Measurements from ENCODE around the gene KIAA1755. TPM values are rescaled to one million over a fixed set of nuclear protein-coding genes. Genes with fewer than 3 reads are reported as not detected.

KIAA1755 gene
- total RNA-seq, 1 donor from 2014 or later, result 1.1 TPM

DNA sequence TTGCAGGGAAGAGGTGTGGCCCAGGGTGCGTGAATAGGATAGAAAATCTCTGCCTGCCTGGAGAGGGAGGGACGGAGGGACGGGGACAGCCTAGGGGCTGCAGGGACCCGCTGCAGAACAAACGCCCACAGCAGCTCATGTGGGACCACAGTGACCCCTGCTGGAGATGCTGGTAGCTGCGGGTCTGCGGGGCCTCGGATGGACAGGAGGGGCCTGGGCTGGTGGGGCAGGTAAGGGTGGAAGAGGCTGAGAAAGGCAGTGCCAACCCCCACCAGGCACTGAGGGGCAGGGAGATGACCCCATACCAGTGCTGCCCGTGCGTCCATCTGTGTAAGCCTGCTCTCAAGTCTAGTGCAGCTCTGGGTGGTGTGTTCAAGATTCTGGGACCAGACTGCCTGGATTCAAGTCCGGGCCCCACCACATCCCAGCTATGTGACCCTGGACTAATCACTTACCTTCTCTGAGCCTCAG, 39.4 kb downstream of the KIAA1755 start:
- peaks cover 36% of the 10 kb centered on the region for H3K4me1 ChIP-seq (ENCODE audit: insufficient read depth, low read length)
- Mint-ChIP-seq H3K27me3 (ENCODE audit: low read depth, unreplicated experiment) (peaks cover 10% of the 10 kb centered on the region), H3K4me3 (ENCODE audit: unreplicated experiment) (no peak overlapping the region), H3K9me3 (ENCODE audit: unreplicated experiment) (no peaks in the 10 kb centered on the region), H3K4me1 (ENCODE audit: low read depth, unreplicated experiment) (peaks cover 24% of the 10 kb centered on the region), H3K27ac (ENCODE audit: unreplicated experiment) (peak overlapping the region; percentile 58), H3K36me3 (ENCODE audit: low read depth, unreplicated experiment) (no peaks in the 10 kb centered on the region)
- H3K27me3 ChIP-seq (ENCODE audit: insufficient read depth, low read length), result no peaks in the 10 kb centered on the region
- no peaks in the 10 kb centered on the region for H3K9me3 ChIP-seq (ENCODE audit: insufficient read depth, low read depth, low read length)
- H3K4me2 ChIP-seq (ENCODE audit: low read length), result peak overlapping the region; percentile 42
- no peaks in the 10 kb centered on the region for H4K20me1 ChIP-seq (ENCODE audit: insufficient read depth, low read length)
- H3K27ac ChIP-seq (ENCODE audit: low read depth, low read length), result no peak overlapping the region
- no peak overlapping the region for H3K4me3 ChIP-seq (ENCODE audit: insufficient read depth, low read depth, low read length)
- H3K36me3 ChIP-seq (ENCODE audit: insufficient read depth, low read length), result peaks cover 2% of the 10 kb centered on the region
- TF ChIP-seq CTCF (IDR thresholded peaks at IDR 0.05; ENCODE audit: insufficient read depth, low read depth, low read length), result peak; percentile 76
- TF ChIP-seq EZH2 (IDR thresholded peaks at IDR 0.05; ENCODE audit: insufficient read depth, low read length), result no peak
- FAIRE-seq (no peak), DNase-seq (ENCODE audit: low read depth) (peak; percentile 16)
- no peaks in the 10 kb centered on the region for H3K79me2 ChIP-seq (ENCODE audit: insufficient read depth, low read length)
- H3K9ac ChIP-seq (ENCODE audit: low read length), result no peak overlapping the region
- H2AFZ ChIP-seq (ENCODE audit: low read depth, low read length), result no peak overlapping the region

DNA sequence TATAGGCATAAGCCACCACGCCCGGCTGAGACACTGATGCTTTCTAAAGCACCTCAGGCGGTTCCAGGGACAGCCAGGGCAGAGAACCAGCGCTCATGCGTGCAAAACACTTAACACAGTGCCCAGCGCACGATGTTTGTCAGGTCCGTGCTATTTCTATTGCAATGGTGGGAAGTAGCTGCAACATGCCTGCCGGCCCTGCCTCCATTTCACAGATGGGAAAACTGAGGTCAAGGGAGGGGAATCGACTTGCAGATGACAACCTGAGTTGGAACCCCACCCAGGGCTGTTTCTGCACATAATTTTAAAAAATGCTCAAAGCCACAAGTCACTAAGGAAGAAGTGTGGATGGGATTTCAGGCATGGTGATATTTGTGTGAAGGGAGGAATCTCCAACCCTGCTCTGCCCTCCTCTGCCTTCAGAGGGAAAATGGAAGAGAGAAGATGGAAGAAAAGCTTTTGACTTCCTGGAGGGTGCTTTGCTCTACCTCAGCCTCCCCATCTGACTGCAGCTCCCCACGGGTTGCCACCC, 39.9 kb downstream of the KIAA1755 start:
- Mint-ChIP-seq H3K4me3 (ENCODE audit: unreplicated experiment) (no peak overlapping the region), H3K36me3 (ENCODE audit: low read depth, unreplicated experiment) (no peaks in the 10 kb centered on the region), H3K9me3 (ENCODE audit: unreplicated experiment) (no peaks in the 10 kb centered on the region), H3K27ac (ENCODE audit: unreplicated experiment) (peak overlapping the region; percentile 58), H3K27me3 (ENCODE audit: low read depth, unreplicated experiment) (peaks cover 5% of the 10 kb centered on the region), H3K4me1 (ENCODE audit: low read depth, unreplicated experiment) (peaks cover 24% of the 10 kb centered on the region)
- H2AFZ ChIP-seq (ENCODE audit: low read depth, low read length), result no peak overlapping the region
- H3K9me3 ChIP-seq (ENCODE audit: insufficient read depth, low read depth, low read length), result no peaks in the 10 kb centered on the region
- no peaks in the 10 kb centered on the region for H3K27me3 ChIP-seq (ENCODE audit: insufficient read depth, low read length)
- no peaks in the 10 kb centered on the region for H3K79me2 ChIP-seq (ENCODE audit: insufficient read depth, low read length)
- no peak for TF ChIP-seq CTCF (IDR thresholded peaks at IDR 0.05; ENCODE audit: insufficient read depth, low read depth, low read length)
- no peak for TF ChIP-seq EZH2 (IDR thresholded peaks at IDR 0.05; ENCODE audit: insufficient read depth, low read length)
- H3K4me1 ChIP-seq (ENCODE audit: insufficient read depth, low read length), result peaks cover 36% of the 10 kb centered on the region
- peaks cover 2% of the 10 kb centered on the region for H3K36me3 ChIP-seq (ENCODE audit: insufficient read depth, low read length)
- H3K4me3 ChIP-seq (ENCODE audit: insufficient read depth, low read depth, low read length), result no peak overlapping the region
- no peaks in the 10 kb centered on the region for H4K20me1 ChIP-seq (ENCODE audit: insufficient read depth, low read length)
- FAIRE-seq, result no peak
- no peak overlapping the region for H3K9ac ChIP-seq (ENCODE audit: low read length)
- no peak overlapping the region for H3K27ac ChIP-seq (ENCODE audit: low read depth, low read length)
- H3K4me2 ChIP-seq (ENCODE audit: low read length), result peak overlapping the region; percentile 42
- DNase-seq (ENCODE audit: low read depth), result no peak

Measured in astrocyte (in vitro differentiated cells and primary cell).